Esophagus (tissue), 2 donors: ENCODE results near the gene RBM26. TPM values are rescaled to one million over a fixed set of nuclear protein-coding genes. Genes with fewer than 3 reads are reported as not detected.
"Not testable (repeated sequence)": the region's sequence is repeated elsewhere in the genome, so short reads cannot be mapped to it uniquely, and the experiment has no call there.

Source experiments
- H3K27ac ChIP-seq, 2 donors: one replicate each; pipeline ENCODE4 v1.5.1; 2013; ENCODE audit warnings: low read depth in 2 of 2, mild to moderate bottlenecking in 2 of 2, inconsistent platforms in 1 of 2, low read length in 1 of 2, moderate library complexity in 1 of 2
- H3K27me3 ChIP-seq, 2 donors: one replicate each; pipeline ENCODE4 v1.6.1; 2013; ENCODE audit warnings: low read length in 2 of 2, control low read depth in 1 of 2, mild to moderate bottlenecking in 1 of 2; ENCODE audit not compliant: insufficient read depth in 2 of 2, control insufficient read depth in 1 of 2
- H3K36me3 ChIP-seq, 2 donors: one replicate each; pipeline ENCODE4 v1.6.1; 2013; ENCODE audit warnings: low read length in 1 of 2; ENCODE audit not compliant: control insufficient read depth in 2 of 2, insufficient read depth in 2 of 2
- H3K4me1 ChIP-seq, 2 donors: one replicate each; pipeline ENCODE4 v1.6.1; 2013; ENCODE audit warnings: low read length in 1 of 2; ENCODE audit not compliant: control insufficient read depth in 2 of 2, insufficient read depth in 2 of 2
- H3K4me3 ChIP-seq, 2 donors: one replicate each; pipeline ENCODE4 v1.5.1; 2013; ENCODE audit warnings: low read length in 2 of 2, mild to moderate bottlenecking in 2 of 2, low read depth in 1 of 2, moderate library complexity in 1 of 2
- H3K9me3 ChIP-seq, 2 donors: one replicate each; pipeline ENCODE4 v1.6.1; 2013; ENCODE audit warnings: mild to moderate bottlenecking in 2 of 2, low read depth in 1 of 2, low read length in 1 of 2, moderate library complexity in 1 of 2; ENCODE audit not compliant: control insufficient read depth in 2 of 2, insufficient read depth in 1 of 2
- WGBS, 2 donors: extraction: QIAGEN DNeasy Blood & Tissue Kit; methylation state at CpG; one replicate each; pipeline ENCODE4 v1.1.7; 2013; 5-methylcytosine and 5-hydroxymethylcytosine counted together
- polyA plus RNA-seq, 2 donors: library from polyadenylated mRNA; stranded (reverse); fragments of 200-250 nt; gene quantifications; one replicate each; pipeline ENCODE4 v1.2.3, GENCODE V29; 2013
- donor health status: healthy with polysubstance abuse.
- donor health status: Bipolar disorder and iron deficiency.

The RBM26 gene
- polyA plus RNA-seq, 2 donors: 11.1 to 24.3 TPM

GRCh38 chr13:79281339-79281747 lies 124.7 kb downstream of the RBM26 start:
- H3K4me3 ChIP-seq: no peak overlapping the region
- 64 to 67% methylated on average over 3 of the region's 3 CpGs for WGBS, 2 donors
- no peaks in the 10 kb centered on the region for H3K4me1 ChIP-seq
- H3K9me3 ChIP-seq: no peaks in the 10 kb centered on the region
- no peaks in the 10 kb centered on the region for H3K36me3 ChIP-seq
- no peaks in the 10 kb centered on the region for H3K27me3 ChIP-seq
- H3K27ac ChIP-seq: no peak overlapping the region

DNA sequence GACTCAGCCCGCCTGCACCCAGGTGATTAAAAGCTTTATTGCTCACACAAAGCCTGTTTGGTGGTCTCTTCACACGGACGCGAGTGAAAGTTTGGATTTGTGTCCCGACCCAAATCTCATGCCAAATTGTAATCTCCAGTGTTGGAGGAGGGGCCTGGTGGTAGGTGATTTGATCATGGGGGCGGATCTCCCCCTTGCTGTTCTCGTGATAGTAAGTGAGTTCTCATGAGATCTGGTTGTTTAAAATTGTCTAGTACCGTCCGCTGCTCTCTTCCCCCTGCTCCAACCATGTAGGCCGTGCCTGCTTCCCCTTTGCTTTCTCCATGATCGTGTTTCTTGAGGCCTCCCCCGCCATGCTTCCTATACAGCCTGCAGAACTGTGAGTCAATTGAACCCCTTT lies 126.3 kb downstream of the RBM26 start:
- not testable (repeated sequence) for H3K27ac ChIP-seq, H3K4me1 ChIP-seq, H3K36me3 ChIP-seq, H3K27me3 ChIP-seq, H3K9me3 ChIP-seq, H3K4me3 ChIP-seq
- WGBS, 2 donors: 80 to 95% methylated on average over 11 to 12 of the region's 12 CpGs

- H3K27ac ChIP-seq: no peak overlapping the region
- no peaks in the 10 kb centered on the region for H3K4me1 ChIP-seq
- no peak overlapping the region for H3K4me3 ChIP-seq
- H3K36me3 ChIP-seq: no peaks in the 10 kb centered on the region
- no peaks in the 10 kb centered on the region for H3K27me3 ChIP-seq
- peaks cover 0 to 4% of the 10 kb centered on the region in 2 donors for H3K9me3 ChIP-seq
Observed at GRCh38 chr13:79273045-79273444, 133.0 kb downstream of the RBM26 start.

DNA sequence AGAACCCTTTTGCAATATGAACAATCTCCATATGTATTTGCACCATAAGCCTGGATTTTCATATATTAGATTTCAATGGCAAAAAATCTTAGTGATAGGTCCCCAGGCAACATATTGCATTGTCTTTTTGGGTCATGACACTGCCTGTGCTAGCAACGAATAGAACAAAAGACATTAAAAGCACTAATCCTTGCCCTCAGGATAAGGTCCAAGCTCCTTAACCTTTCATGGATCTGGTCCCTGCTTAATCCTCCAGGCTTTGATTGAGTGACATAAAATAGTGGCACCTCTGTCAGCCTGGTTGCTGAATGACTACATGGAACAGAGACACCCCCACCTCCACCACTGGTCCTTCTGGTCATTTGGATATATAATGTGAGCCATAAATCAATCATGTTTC lies 134.4 kb downstream of the RBM26 start:
- Histone ChIP-seq H3K27ac (no peak overlapping the region), H3K4me3 (no peak overlapping the region), H3K36me3 (no peaks in the 10 kb centered on the region), H3K27me3 (no peaks in the 10 kb centered on the region), H3K9me3 (peaks cover 0 to 4% of the 10 kb centered on the region in 2 donors), H3K4me1 (no peaks in the 10 kb centered on the region)
- 16 to 22% methylated on average over 1 of the region's 1 CpG for WGBS, 2 donors

- H3K4me3 ChIP-seq: no peak overlapping the region
- H3K27ac ChIP-seq: no peak overlapping the region
- WGBS, 2 donors: 53 to 58% methylated on average over 3 of the region's 3 CpGs
- H3K36me3 ChIP-seq: no peaks in the 10 kb centered on the region
- no peaks in the 10 kb centered on the region for H3K27me3 ChIP-seq
- H3K9me3 ChIP-seq: peaks cover 0 to 4% of the 10 kb centered on the region in 2 donors
- no peaks in the 10 kb centered on the region for H3K4me1 ChIP-seq
Observed at GRCh38 chr13:79270859-79271258, 135.2 kb downstream of the RBM26 start.

Other genes starting within 250 kb of the RBM26 start
- 10 to 100 TPM; 37.5 to 45.5 TPM for gene NDFIP2, start 74.9 kb upstream of the RBM26 start, polyA plus RNA-seq